NCI-H128 (cell line): ENCODE data around the gene PERP.
"Not testable (repeated sequence)": the region's sequence is repeated elsewhere in the genome, so short reads cannot be mapped to it uniquely, and the experiment has no call there.

ENCODE experiments used
- DNase-seq: peaks from one replicate; lab custom pipeline; 2025; ENCODE audit not compliant: unreplicated experiment; lab: John Stamatoyannopoulos, UW

Gene PERP

GRCh38 chr6:138105880-138106664, 1.1 kb downstream of the PERP start:
- no peak for DNase-seq

DNA sequence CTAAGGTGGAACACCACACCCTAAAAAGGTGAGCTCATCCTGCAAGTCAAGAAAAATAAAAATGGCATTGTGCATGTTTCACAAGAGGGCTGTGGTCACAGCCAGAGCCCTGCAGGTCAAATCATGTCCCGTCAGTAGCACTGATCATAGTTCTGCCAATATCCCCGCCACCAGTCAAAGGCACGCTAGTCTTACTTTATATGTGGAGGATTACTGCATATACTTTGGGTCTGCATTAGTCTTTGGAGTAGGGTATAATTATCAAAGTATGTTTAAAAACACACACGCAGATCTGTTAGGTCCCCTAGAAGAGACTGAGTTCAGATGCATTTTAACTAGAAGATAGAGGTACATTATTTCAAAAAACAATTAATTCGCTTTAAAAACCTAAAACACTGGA, 1.8 kb downstream of the PERP start:
- no peak for DNase-seq

DNA sequence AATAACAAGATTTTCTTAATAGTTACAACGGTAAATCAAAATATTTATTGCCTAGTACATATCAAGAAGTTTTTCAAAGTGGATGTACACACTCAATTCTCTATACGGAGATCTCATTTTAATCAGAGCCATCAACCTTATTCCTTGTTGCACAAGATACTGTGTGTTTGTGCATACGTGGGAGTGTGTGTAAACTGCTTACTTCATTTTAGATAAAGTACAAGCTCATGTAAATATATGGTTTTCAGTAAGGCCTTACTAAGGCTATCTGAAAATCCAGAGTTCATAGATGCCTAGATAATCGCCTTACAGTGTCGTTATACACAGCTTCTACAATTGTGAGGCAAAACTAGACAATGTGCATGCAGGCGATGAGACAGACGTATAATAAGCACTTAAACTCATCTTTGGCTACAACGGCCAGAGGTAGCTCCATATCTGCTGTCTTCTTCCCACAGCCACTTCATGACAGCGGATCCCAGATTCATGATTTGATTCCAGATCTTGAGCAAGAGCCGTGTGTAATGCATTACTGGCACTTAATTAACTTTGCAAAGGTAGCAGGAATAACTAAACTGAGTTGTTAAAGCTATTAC, 2.5 kb downstream of the PERP start:
- no peak for DNase-seq

GRCh38 chr6:138103871-138104270, 3.3 kb downstream of the PERP start:
- no peak for DNase-seq

DNA sequence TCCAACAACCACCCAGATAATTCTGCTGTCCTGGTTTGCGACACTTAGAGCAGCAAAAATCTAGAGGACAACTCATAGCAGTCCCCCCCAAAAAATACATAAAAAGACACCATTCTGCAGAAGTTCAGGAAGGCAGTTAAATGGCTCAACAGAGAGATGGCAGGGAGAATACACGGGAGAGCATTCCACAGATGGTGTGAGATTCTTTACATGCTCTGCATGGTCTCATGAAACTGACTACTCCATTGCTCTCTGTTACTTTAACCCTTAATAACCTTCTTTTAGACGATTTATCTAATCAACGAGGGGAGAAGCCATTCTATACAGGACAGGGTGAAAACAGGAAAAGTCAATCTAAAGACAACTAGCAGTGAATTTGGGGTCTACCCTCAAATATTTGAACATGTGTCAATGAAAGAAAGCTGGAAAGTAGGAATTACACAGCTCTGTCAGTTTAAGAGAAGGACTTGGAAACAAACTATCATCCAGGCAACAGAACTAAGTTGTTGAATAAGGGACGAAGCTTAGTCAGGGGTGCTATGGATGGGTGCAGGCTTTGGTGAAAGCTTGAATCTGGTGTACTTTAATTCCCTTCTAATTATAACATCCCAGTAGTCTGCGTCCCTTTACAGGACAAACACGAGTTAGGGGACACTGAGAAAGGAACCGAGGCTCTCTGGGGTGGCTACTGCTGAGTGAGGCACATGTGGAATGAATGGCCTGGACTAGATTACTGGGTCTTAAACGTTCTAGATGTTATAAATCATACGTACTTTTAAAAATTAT, 5.1 kb downstream of the PERP start:
- no peak for DNase-seq

DNA sequence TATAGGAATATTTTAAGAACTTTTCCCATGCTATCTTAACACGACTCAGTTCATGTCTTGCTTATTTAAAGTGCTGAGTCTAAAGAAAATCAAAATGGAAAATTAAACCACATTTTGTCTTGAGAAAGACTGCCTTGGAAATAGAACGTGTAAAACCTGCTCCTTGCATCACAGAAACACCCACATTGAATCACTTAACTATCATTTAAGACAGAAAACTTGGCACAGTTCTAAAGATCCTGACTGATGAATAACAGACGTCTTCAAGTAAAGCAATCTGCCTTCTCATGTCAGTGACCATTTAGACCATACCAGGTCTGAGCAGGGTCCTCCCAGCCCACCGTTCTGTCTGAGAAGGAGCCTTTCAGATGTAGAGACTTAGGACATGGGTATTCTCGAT, 7.4 kb downstream of the PERP start:
- no peak for DNase-seq

- no peak for DNase-seq
Measured at GRCh38 chr6:138098306-138098705, 8.9 kb downstream of the PERP start.

- no peak for DNase-seq
Measured at GRCh38 chr6:138094260-138094659, 13.0 kb downstream of the PERP start.

DNA sequence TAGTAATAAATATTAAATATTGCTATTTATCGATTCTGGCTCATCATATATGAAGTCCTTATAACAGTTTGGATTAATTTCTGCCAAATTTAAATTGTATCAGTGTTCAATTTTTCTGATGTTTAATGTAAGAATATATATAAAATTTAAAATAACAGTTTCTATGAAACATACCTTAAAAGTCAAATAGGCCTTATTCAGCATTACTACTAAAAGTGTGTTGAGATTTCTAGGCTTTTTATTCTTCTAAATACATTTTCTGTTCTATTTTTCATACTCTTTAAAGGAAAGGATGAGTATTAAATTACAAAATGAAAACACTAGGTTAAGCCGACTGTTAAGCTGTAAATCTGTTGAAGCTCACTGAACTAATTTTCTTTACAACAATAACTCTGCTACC, 13.6 kb downstream of the PERP start:
- no peak for DNase-seq

DNA sequence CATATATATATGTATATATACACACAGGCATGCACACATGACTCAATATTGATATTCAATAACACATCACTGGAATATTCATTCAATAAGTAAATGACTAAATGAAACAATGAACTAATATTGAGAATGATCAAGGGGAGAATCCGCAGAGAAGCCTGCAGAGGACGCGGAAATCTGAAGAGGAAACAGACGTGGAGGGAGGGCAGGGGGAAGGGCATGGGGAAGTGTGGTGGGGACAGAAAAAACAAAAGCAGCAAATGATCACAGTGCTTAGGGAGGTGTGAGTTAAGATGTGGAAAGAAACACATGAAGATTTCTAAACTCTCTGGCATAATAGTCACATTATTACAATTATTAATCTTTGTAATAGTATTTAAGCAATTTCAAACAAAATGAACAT, 14.5 kb downstream of the PERP start:
- no peak for DNase-seq

DNA sequence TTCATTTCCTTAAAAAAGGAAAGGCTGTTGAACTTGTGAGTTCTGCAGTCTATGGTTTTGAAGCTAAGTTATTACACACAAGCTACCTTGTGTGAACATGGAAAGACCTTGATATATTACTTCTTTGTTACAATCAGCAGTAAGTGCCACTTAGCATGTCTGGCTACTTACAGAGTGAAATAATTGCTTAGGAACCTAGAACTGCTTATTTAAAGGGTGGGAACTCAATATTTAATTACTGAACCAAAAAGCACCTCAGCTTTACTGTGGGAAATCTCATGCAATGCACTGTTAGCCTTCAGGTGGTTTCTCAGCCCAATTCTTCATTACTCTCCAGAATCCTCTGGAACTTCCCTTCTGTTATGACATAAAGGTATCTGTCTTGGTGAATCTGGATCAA, 17.9 kb downstream of the PERP start:
- no peak for DNase-seq

DNA sequence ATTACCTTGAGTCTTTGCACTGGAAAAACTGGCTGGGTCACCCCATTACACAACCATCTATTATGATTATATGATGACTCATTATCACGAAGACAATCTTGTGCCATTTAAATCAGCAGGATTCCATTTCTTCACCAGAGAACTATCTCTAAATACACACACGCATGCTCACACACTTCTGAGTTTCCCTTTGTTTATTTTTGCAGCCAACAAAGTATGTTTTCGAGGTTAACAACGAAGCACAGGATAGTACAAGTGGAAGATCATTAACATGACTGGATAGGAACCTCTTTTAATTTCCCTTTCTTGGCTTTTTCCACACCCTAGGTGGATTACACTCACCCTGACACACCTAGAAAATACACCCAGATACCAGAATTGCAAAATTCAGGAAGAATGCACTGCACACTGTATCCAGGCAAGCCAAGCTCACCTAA, 18.9 kb downstream of the PERP start:
- no peak for DNase-seq

DNA sequence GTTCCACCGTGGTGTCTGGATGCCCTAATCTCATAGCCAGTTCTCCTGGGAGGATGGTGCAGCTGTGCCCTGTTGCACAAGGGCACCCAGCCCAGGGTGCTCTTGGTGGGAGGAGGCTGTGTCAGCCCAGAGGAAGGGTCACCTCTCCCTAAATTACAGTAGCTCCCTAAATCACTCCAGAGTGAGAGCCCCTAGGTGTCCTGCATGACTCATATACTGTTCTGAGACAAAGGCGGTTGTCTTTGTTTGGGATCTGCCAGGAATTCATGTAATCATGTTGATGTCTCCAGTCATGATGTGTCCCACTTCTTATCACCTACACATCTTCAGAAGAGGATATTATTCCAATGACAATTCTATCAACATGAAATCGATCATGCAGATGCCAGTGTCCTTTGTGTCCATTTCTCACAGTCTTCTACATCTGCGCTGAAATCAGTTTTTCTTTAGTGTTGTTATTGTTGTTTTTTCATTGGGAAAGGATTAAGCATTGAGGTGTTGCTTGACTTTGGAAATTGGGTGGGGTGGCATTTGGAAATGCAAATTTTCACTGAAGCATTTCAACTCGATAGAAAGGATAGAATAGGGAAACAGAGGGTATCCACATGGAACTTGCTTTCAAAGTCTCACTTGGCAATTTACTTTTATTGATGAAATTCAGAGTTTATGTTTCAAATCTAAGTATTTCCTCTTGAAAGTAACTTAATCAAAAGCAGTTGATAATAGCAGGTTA, 19.5 kb downstream of the PERP start:
- DNase-seq, result no peak

DNA sequence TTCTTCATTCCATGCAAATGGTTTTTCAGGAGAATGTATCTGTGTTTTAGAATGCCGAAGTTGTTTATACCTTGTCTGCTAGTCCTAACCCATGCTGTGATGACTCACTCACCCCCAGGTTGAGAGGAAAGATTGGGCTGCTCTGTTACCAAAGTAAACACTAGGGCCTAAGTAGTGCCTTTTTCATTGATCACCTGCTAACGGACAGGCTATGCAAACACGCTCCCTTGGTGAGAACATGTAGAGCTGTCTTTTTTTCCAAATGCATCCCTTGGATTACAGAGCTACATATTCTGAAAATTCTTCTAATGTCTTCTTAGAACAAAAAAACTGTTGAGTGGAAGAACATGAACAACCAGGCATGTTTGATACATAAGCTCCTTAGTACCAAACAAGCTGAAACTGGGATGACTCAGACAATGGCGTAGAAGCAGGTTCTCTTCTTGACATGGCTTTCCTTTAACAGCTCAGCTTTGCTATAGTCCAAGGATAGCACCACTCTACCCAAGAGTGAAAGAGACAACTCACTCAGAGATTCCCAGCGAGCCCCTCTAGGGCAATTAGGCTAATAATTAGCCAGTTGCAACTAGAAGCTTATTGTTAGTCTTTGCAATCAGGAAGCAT, 20.5 kb downstream of the PERP start:
- DNase-seq, result no peak

- DNase-seq, result no peak
Measured at GRCh38 chr6:138085839-138086222, 21.4 kb downstream of the PERP start.

DNA sequence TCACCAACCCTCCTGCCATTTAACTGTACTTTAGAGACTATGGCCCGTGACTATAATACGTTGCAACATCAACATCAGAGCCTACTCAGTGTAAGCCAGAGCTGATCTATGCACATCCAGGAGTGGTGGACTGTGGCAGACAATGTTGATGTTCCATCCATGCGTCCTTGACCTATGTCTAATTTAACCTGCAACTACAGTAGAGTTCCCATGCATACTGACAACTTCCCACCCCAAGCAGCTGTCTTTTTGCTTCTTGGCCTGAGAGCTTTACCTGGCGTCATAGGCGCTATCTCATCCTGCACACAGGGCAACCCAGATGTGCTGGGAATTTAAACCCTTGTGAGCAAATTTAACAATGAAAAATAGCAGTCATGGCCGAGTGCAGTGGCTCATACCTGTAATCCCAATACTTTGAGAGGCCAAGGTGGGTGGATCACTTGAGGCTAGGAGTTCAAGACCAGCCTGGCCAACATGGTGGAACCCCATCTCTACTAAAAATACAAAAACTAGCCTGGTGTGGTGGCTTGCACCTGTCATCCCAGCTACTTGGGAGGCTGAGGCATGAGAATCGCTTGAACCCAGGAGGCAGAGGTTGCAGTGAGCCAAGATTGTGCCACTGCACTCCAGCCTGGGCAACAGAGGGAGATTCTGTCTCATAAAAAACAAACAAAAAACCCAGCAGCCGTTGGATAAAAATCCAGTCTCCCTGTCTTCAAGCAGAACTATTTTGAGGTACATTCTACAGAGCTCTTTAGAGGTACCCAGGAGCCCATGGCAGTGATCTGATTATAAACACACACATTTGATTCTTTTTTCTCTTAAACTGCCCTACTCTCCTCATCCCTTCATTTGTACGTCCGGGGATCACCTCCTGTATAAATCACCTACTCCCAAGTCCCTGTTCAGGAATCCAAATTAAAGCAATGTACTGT, 22.0 kb downstream of the PERP start:
- no peak for DNase-seq

DNA sequence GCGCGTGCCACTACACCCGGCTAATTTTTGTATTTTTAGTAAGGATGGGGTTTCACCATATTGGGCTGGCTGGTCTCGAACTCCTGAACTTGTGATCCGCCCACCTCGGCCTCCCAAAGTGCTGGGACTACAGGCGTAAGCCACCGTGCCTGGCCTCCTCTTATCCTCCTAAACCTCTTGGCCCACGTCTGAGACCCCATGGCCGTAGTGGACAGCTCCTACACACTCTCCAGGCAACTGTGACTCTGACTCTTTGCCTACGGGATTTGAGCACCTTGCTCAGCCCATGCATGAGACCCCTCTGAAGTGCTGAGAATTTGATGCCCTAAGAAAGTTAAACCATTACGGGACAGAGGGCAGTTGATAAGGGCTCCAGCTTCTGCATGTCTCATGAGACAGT, 25.0 kb downstream of the PERP start:
- no peak for DNase-seq

GRCh38 chr6:138079556-138079955, 27.7 kb downstream of the PERP start:
- DNase-seq, result not testable (repeated sequence)

DNA sequence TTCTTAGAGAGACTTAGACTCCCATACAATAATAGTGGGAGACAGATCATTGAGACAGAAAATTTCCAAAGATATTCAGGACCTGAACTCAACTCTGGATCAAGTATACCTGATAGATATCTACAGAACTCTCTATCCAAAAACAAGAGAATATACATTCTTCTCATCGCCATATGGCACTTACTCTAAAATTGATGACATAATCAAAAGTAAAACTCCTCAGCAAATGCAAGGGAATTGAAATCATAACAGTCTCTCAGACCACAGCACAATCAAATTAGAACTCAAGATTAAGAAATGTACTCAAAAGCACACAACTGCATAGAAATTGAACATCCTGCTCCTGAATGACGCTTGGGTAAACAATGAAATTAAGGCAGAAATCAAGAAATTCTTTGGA, 28.7 kb downstream of the PERP start:
- no peak for DNase-seq

- DNase-seq, result no peak
Measured at GRCh38 chr6:138073264-138073663, 34.0 kb downstream of the PERP start.
